Fibroblast of the aortic adventitia (primary cell): ENCODE data around the gene CPEB1. TPM values are rescaled to one million over a fixed set of nuclear protein-coding genes. Genes with fewer than 3 reads are reported as not detected.
"Not testable (repeated sequence)": the region's sequence is repeated elsewhere in the genome, so short reads cannot be mapped to it uniquely, and the experiment has no call there.

Experiments used
- DNase-seq: peaks from one replicate; pipeline ENCODE4 v3.0.0-alpha.2; 2010; ENCODE audit warnings: low read depth
- H3K4me3 ChIP-seq: 2 replicates; pipeline ENCODE4 v1.5.1; 2011; ENCODE audit warnings: low read depth, mild to moderate bottlenecking, control low read depth, low read length, moderate library complexity
- CTCF ChIP-seq: IDR thresholded peaks from 2 replicates; pipeline ENCODE4 v1.5.1; 2011; ENCODE audit warnings: mild to moderate bottlenecking, low read length, control low read depth, inconsistent platforms; ENCODE audit not compliant: insufficient read depth
- total RNA-seq: library from RNA; depleted of rRNA; stranded (reverse); fragments of >200 nt; gene quantifications from 2 replicates; pipeline ENCODE4 v1.2.3, GENCODE V29; 2012; ENCODE audit warnings: low replicate concordance

Gene CPEB1
- total RNA-seq, 1 donor: 40.9 TPM

GRCh38 chr15:82536409-82537350 is 110.5 kb downstream of the CPEB1 start:
- no peak overlapping the region for H3K4me3 ChIP-seq
- no peak for DNase-seq
- TF ChIP-seq CTCF: no peak

- DNase-seq: no peak
- H3K4me3 ChIP-seq: no peak overlapping the region
- no peak for TF ChIP-seq CTCF
Measured at GRCh38 chr15:82535566-82536408, 111.4 kb downstream of the CPEB1 start.

- not testable (repeated sequence) for DNase-seq, H3K4me3 ChIP-seq
Measured at GRCh38 chr15:82535151-82535550, 112.0 kb downstream of the CPEB1 start.

GRCh38 chr15:82534457-82534861 is 112.7 kb downstream of the CPEB1 start:
- DNase-seq: peak; percentile 27
- H3K4me3 ChIP-seq: not testable (repeated sequence)

- TF ChIP-seq CTCF: no peak
- H3K4me3 ChIP-seq: no peak overlapping the region
- DNase-seq: no peak
Measured at GRCh38 chr15:82533801-82534200, 113.4 kb downstream of the CPEB1 start.

GRCh38 chr15:82532991-82533481 is 114.1 kb downstream of the CPEB1 start:
- H3K4me3 ChIP-seq: no peak overlapping the region
- no peak for TF ChIP-seq CTCF
- no peak for DNase-seq

- no peak for TF ChIP-seq CTCF
- DNase-seq: no peak
- no peak overlapping the region for H3K4me3 ChIP-seq
Measured at GRCh38 chr15:82532383-82532990, 114.7 kb downstream of the CPEB1 start.
